ENCODE data around the gene PPP2R2C. TPM values are rescaled to one million over a fixed set of nuclear protein-coding genes. Genes with fewer than 3 reads are reported as not detected.

PPP2R2C gene
- total RNA-seq, 6 experiments from 2014 or later: 0.14 to 0.25 (median 0.23) TPM; not detected in 2

DNA sequence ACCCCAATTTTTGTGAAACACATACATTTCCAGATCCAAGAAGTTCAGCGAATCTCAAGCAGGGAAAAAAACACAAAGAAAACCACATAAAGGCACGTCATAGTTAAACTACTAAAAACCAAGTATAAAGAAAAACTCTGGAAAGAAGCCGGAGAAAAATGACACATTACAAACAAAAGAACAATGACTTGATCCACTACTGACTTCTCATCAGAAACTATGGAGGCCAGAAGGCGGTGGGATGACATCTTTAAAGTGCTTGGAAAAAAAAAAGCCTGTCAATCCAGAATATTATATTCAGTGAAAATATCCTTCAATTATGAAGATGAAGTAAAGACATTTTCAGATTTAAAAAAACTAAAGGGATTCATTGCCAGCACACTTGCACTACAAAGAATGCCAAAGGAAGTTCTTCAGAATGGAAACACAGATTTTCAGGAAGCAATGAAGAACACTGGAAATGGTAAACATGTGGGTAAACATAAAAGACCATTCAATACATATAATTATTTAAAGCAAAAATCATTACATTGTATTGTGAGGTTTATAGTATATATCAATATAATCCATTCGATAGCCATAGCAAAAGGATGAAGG is 32.6 kb upstream of the PPP2R2C start:
- TF ChIP-seq CTCF (IDR thresholded peaks at IDR 0.05): no peak
- peaks cover 30% of the 10 kb centered on the region for H3K9me3 Mint-ChIP-seq
- H3K27me3 Mint-ChIP-seq (ENCODE audit: insufficient read depth): peaks cover 8% of the 10 kb centered on the region
- peaks cover 4% of the 10 kb centered on the region; the same call in 1 of the 2 replicates for H3K4me1 Mint-ChIP-seq (ENCODE audit: low read depth)
- no peaks in the 10 kb centered on the region for H3K36me3 Mint-ChIP-seq (ENCODE audit: low read depth)
- no peak overlapping the region for H3K4me3 Mint-ChIP-seq
- no peak for DNase-seq
- H3K27ac Mint-ChIP-seq: no peak overlapping the region

DNA sequence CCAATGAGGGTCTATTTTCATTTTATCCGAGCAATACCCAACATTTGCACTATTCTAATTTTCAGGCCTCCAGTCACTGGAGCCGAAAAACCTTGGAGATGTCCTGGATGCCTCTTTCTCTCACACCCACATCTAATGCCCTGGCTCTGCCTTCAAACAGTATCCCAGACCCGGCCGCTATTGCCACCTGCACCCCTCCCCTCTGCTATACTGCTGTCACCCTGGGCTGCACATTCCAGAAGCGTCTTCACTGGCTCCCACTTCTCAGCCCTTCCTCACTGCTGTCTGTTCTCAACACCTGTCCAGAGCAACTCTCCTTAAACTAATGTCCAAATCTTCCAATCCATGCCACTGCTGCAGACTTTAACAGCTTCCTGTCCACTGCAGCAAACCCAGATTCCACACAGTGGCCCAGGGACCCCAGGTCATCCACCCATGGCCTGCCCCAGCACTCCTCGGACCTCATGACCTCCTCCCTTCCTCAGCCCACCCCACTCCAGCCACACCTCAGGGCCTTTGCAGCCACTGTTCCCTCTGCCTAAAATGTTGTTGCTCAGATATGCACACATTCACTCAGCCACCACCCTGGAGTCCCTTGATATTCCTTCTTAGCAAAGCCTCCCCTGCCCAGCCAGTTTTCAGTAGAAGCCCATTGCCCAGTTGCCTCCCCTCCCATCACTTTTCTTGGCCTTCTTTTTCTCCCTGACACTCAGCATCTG is 30.5 kb upstream of the PPP2R2C start:
- DNase-seq: no peak
- H3K27me3 Mint-ChIP-seq (ENCODE audit: insufficient read depth): peaks cover 14% of the 10 kb centered on the region
- no peaks in the 10 kb centered on the region for H3K4me1 Mint-ChIP-seq (ENCODE audit: low read depth)
- H3K27ac Mint-ChIP-seq: no peak overlapping the region
- H3K4me3 Mint-ChIP-seq: no peak overlapping the region
- TF ChIP-seq CTCF (IDR thresholded peaks at IDR 0.05): no peak
- H3K36me3 Mint-ChIP-seq (ENCODE audit: low read depth): no peaks in the 10 kb centered on the region
- H3K9me3 Mint-ChIP-seq: peaks cover 30% of the 10 kb centered on the region

GRCh38 chr4:6502147-6502546 is 29.7 kb upstream of the PPP2R2C start:
- no peak for DNase-seq

DNA sequence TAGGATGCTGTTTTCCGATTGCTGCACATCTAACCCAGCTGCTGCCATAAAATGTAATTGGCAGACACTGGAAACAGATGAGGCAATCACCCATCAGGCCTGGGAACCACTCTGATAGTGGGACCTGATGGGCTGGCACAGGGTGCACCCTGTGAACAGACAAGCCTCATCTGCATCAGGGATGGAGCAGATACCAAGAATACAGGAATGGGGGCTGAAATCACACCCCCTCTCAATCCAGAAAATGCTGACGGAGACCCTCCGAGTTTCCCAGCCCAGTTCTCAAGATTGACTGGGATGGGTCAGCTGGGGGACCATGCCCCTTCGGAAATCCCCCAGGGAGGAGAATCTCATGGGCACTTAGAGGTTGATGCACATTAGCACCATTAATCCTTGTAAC is 28.8 kb upstream of the PPP2R2C start:
- Mint-ChIP-seq H3K9me3 (peaks cover 24% of the 10 kb centered on the region), H3K27me3 (ENCODE audit: insufficient read depth) (peaks cover 20% of the 10 kb centered on the region), H3K4me3 (no peak overlapping the region), H3K36me3 (ENCODE audit: low read depth) (no peaks in the 10 kb centered on the region), H3K27ac (no peak overlapping the region), H3K4me1 (ENCODE audit: low read depth) (no peaks in the 10 kb centered on the region)
- no peak for TF ChIP-seq CTCF (IDR thresholded peaks at IDR 0.05)
- DNase-seq: no peak

More at GRCh38 chr4:6502147-6502546, 29.7 kb upstream of the PPP2R2C start:
- Mint-ChIP-seq H3K9me3 (peaks cover 30% of the 10 kb centered on the region), H3K36me3 (ENCODE audit: low read depth) (no peaks in the 10 kb centered on the region), H3K4me1 (ENCODE audit: low read depth) (no peaks in the 10 kb centered on the region), H3K27me3 (ENCODE audit: insufficient read depth) (peaks cover 15% of the 10 kb centered on the region), H3K4me3 (no peak overlapping the region), H3K27ac (no peak overlapping the region)
- TF ChIP-seq CTCF (IDR thresholded peaks at IDR 0.05): no peak

GRCh38 chr4:6500481-6501140 is 28.2 kb upstream of the PPP2R2C start:
- H3K4me1 Mint-ChIP-seq (ENCODE audit: low read depth): no peaks in the 10 kb centered on the region
- peaks cover 21% of the 10 kb centered on the region for H3K9me3 Mint-ChIP-seq
- DNase-seq: no peak
- no peak overlapping the region for H3K4me3 Mint-ChIP-seq
- H3K27me3 Mint-ChIP-seq (ENCODE audit: insufficient read depth): peaks cover 23% of the 10 kb centered on the region
- H3K27ac Mint-ChIP-seq: no peak overlapping the region
- no peak for TF ChIP-seq CTCF (IDR thresholded peaks at IDR 0.05)
- H3K36me3 Mint-ChIP-seq (ENCODE audit: low read depth): no peaks in the 10 kb centered on the region

Data from HFFc6 (cell line).